HUES6 (cell line): ENCODE data around the gene FBXO34.
"Not testable (repeated sequence)": the region's sequence is repeated elsewhere in the genome, so short reads cannot be mapped to it uniquely, and the experiment has no call there.

Experiments
- H3K27ac ChIP-seq: 2 replicates; pipeline ENCODE4 v1.7.0; 2013; ENCODE audit warnings: low read depth, mild to moderate bottlenecking, low read length, inconsistent platforms
- H3K27me3 ChIP-seq: 2 replicates; pipeline ENCODE4 v1.6.1; 2013; ENCODE audit warnings: low read length; ENCODE audit not compliant: control insufficient read depth, insufficient read depth
- H3K36me3 ChIP-seq: 2 replicates; pipeline ENCODE4 v1.6.1; 2013; ENCODE audit warnings: low read length; ENCODE audit not compliant: control insufficient read depth, insufficient read depth
- H3K4me1 ChIP-seq: 2 replicates; pipeline ENCODE4 v1.6.1; 2013; ENCODE audit warnings: low read length; ENCODE audit not compliant: control insufficient read depth, insufficient read depth
- H3K4me3 ChIP-seq: 2 replicates; pipeline ENCODE4 v1.5.1; 2013; ENCODE audit warnings: low read depth, low read length
- H3K9ac ChIP-seq: one replicate; pipeline ENCODE4 v1.6.1; 2013; ENCODE audit warnings: mild to moderate bottlenecking, low read length
- H3K9me3 ChIP-seq: 2 replicates; pipeline ENCODE4 v1.6.1; 2013; ENCODE audit warnings: low read depth, low read length; ENCODE audit not compliant: control insufficient read depth, insufficient read depth

The FBXO34 gene

DNA sequence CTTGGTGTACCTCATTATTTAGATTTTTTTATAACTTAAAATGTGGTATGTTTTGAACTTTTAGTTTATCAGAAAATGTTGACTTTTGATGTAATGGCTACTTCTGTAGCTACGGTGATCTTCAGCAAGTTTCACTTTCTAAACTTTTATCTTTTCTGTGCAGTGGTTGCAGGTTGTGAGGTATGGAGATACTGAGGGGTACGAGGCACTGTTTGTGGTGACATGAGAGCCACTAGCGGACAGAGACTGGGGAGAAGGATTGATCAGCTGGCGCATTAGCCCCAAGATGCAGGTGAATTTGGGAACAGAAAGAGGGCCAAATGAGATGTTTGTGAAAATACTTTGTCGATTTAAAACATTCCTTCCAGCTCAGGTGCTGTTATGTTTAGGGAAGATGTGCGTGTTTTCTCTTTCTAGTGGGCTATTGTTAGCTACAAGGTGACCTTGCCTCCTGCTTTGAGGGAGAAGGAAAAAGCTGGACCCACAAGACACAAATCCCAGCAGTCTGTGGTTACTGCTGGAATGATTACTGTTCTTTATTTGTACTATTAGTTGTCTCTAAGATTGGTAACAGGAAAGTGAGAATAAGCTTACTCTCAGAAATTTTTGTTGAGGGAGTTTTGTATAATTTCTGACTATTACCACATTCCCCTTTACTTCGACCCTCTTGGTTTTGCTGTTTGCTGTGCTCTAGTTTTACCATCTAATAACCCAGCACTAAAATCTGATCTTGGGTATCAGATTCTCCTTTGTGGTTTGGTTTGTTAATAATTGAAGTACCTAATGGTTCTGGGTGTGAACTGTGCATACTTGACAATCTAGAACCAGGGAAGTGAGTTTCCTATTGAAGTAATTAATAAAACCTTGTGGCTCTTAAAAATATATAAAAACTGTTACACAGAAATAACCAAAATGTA is 61.7 kb downstream of the FBXO34 start:
- no peak overlapping the region for H3K27ac ChIP-seq
- peaks cover 6% of the 10 kb centered on the region for H3K4me1 ChIP-seq
- no peaks in the 10 kb centered on the region for H3K27me3 ChIP-seq
- H3K4me3 ChIP-seq = no peak overlapping the region
- no peaks in the 10 kb centered on the region for H3K36me3 ChIP-seq
- H3K9ac ChIP-seq = no peak overlapping the region
- H3K9me3 ChIP-seq = no peaks in the 10 kb centered on the region

- H3K27ac ChIP-seq = no peak overlapping the region
- peaks cover 6% of the 10 kb centered on the region for H3K4me1 ChIP-seq
- no peak overlapping the region for H3K9ac ChIP-seq
- no peak overlapping the region for H3K4me3 ChIP-seq
- H3K27me3 ChIP-seq = no peaks in the 10 kb centered on the region
- H3K36me3 ChIP-seq = no peaks in the 10 kb centered on the region
- H3K9me3 ChIP-seq = no peaks in the 10 kb centered on the region
Measured at GRCh38 chr14:55333711-55334485, 62.7 kb downstream of the FBXO34 start.

DNA sequence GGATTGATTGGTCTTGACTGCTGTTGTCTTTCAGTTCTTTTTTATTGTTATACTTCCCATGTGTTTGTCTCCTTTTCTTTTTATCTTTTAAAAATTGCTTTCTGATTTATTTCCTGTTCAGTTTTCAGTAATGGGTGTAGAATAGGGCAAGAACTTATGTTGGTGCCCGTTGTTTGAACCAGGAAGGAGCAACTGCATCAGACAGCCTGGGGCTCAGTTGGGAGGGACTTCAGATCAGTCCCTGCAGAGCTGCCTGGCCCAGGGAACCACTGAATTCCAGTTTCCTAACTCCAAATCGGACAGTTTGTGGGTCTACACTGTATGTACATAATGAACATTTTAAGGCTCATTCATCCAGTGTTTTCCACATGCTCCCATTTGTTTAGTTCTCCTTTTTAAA is 64.9 kb downstream of the FBXO34 start:
- Histone ChIP-seq H3K36me3 (no peaks in the 10 kb centered on the region), H3K27ac (no peak overlapping the region), H3K9ac (no peak overlapping the region), H3K4me1 (peaks cover 6% of the 10 kb centered on the region), H3K27me3 (no peaks in the 10 kb centered on the region), H3K9me3 (no peaks in the 10 kb centered on the region), H3K4me3 (no peak overlapping the region)

DNA sequence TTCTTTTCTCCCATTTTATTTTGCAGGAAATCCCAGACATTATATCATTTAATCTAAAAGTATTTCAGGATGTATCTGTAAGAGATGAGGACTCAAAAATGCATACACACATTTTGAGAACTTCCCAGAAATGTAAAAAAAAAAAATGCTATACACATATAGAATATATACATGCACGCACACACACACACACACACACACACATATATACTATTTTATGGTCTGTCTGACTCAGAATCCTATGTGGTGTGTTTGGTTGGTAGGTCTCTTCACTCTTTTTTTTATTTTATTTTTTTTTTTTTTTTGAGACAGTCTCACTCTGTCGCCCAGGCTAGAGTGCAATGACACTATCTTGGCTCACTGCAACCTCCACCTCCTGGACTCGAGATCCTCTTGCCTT is 65.5 kb downstream of the FBXO34 start:
- H3K9me3 ChIP-seq = no peaks in the 10 kb centered on the region
- H3K4me3 ChIP-seq = no peak overlapping the region
- H3K27ac ChIP-seq = no peak overlapping the region
- no peaks in the 10 kb centered on the region for H3K27me3 ChIP-seq
- peaks cover 6% of the 10 kb centered on the region for H3K4me1 ChIP-seq
- no peaks in the 10 kb centered on the region for H3K36me3 ChIP-seq
- H3K9ac ChIP-seq = no peak overlapping the region

GRCh38 chr14:55339770-55340169 is 68.5 kb downstream of the FBXO34 start:
- no peaks in the 10 kb centered on the region for H3K27me3 ChIP-seq
- H3K9ac ChIP-seq = no peak overlapping the region
- no peaks in the 10 kb centered on the region; the same call in 1 of the 2 replicates for H3K4me1 ChIP-seq
- H3K36me3 ChIP-seq = no peaks in the 10 kb centered on the region
- H3K27ac ChIP-seq = no peak overlapping the region
- H3K9me3 ChIP-seq = no peaks in the 10 kb centered on the region
- H3K4me3 ChIP-seq = no peak overlapping the region

- H3K36me3 ChIP-seq = no peaks in the 10 kb centered on the region
- no peak overlapping the region for H3K27ac ChIP-seq
- H3K4me3 ChIP-seq = no peak overlapping the region
- no peaks in the 10 kb centered on the region for H3K9me3 ChIP-seq
- H3K27me3 ChIP-seq = no peaks in the 10 kb centered on the region
- H3K9ac ChIP-seq = no peak overlapping the region
- no peaks in the 10 kb centered on the region; the same call in 1 of the 2 replicates for H3K4me1 ChIP-seq
Measured at GRCh38 chr14:55340482-55340881, 69.3 kb downstream of the FBXO34 start.

DNA sequence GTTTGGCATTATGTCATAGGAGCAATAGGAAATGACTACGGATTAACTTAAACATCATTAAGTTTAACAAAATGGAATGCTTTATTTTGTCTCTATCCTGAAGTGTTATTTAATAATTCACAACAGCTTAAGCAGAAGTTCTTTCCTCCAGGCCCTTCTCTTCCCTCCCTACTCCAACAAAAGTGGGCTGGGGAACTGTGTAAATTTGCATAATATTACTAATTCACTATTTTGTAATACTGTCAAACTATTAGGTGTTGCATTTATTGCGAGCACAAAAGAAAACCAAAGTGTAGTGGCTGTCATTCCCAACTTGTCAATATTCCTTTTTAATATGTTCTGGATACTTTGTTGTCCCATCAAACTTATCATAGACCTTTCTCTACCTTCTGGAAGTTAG is 70.6 kb downstream of the FBXO34 start:
- Histone ChIP-seq H3K27ac (no peak overlapping the region), H3K4me3 (no peak overlapping the region), H3K36me3 (no peaks in the 10 kb centered on the region)

GRCh38 chr14:55344582-55345163 is 73.5 kb downstream of the FBXO34 start:
- not testable (repeated sequence) for H3K9me3 ChIP-seq, H3K9ac ChIP-seq, H3K4me1 ChIP-seq, H3K27me3 ChIP-seq, H3K36me3 ChIP-seq, H3K27ac ChIP-seq, H3K4me3 ChIP-seq

More for the DNA sequence above, 70.6 kb downstream of the FBXO34 start:
- H3K9me3 ChIP-seq = no peaks in the 10 kb centered on the region
- H3K27me3 ChIP-seq = no peaks in the 10 kb centered on the region
- no peak overlapping the region for H3K9ac ChIP-seq
- no peaks in the 10 kb centered on the region; the same call in 1 of the 2 replicates for H3K4me1 ChIP-seq

DNA sequence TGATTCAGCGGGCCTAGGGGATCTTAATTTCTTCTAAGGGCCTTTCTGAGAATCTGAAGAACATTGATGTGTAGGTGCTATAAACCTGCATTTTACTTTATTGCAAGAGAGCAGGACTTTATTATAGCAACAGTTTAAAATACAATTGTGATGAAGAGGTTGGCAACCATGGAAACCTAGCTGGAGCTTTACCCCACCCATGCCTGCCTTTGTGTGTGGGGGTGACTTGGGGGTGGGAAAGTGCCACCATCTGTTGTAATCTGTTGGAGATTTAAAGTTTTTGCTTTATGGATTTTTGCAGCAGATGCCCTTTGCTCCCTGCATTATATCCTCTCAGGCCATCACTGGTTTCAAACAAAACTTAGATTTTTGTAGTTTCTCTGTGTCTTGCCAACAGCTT is 75.8 kb downstream of the FBXO34 start:
- H3K4me3 ChIP-seq = no peak overlapping the region
- no peaks in the 10 kb centered on the region for H3K4me1 ChIP-seq
- no peak overlapping the region for H3K9ac ChIP-seq
- H3K27ac ChIP-seq = no peak overlapping the region
- H3K27me3 ChIP-seq = no peaks in the 10 kb centered on the region
- H3K36me3 ChIP-seq = peaks cover 18% of the 10 kb centered on the region
- no peaks in the 10 kb centered on the region for H3K9me3 ChIP-seq

- Histone ChIP-seq H3K9me3 (no peaks in the 10 kb centered on the region), H3K27ac (no peak overlapping the region), H3K27me3 (no peaks in the 10 kb centered on the region), H3K4me3 (no peak overlapping the region), H3K9ac (no peak overlapping the region), H3K4me1 (no peaks in the 10 kb centered on the region), H3K36me3 (peaks cover 25% of the 10 kb centered on the region)
Measured at GRCh38 chr14:55347748-55348147, 76.5 kb downstream of the FBXO34 start.
